Suprapubic skin (tissue), 4 donors: ENCODE data around the gene PDZRN3.

Source experiments
- POLR2A ChIP-seq, 2 donors: fragments of 450-650 bp; IDR thresholded peaks; one replicate each; pipeline ENCODE4 v1.6.1; 2017; ENCODE audit warnings: antibody characterized with exemption in 2 of 2, mild to moderate bottlenecking in 2 of 2, moderate library complexity in 2 of 2
- POLR2AphosphoS5 ChIP-seq, 3 donors: sonication (generic); formaldehyde crosslinking; IDR thresholded peaks; one replicate each; pipeline ENCODE4 v1.6.1; 2017; ENCODE audit warnings: antibody characterized with exemption in 3 of 3
- TF ChIP-seq, protein P1 (sequence below), 2 donors: fragments of 200-600 bp in 1 of 2; fragments of 450-650 bp in 1 of 2; sonication (generic) in 1 of 2; IDR thresholded peaks; one replicate each; pipeline ENCODE4 v1.5.1; 2016 to 2019; ENCODE audit warnings: antibody characterized with exemption in 2 of 2, mild to moderate bottlenecking in 1 of 2, moderate library complexity in 1 of 2

DNA sequence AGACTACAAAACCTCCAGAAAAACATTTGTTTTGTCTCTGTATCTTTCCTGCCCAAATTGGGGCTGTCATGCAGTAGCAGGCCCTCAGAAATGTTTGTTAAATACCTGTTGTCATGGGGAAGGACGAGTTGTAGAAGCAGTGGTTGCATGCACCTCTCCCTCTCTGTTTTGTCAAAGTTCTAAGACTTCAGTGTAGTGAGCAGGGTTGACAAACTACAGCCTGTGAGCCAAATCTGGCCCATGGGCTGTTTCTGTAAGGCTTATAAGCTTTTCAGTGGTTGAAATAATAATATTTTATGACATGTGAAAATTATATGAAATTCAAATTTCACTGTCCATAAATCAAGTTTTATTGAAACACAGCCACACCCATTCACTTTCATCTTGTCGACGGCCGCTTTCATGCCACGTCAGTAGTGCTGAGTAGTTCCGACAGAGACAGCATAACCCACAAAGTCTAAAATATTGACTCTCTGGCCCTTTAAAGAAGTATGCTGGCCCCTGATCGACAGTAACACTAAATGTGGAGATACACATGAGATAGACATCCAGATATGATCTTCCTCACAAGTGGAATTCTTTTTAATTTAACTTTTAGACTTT lies 102.9 kb downstream of the PDZRN3 start:
- TF ChIP-seq, protein P1, sequence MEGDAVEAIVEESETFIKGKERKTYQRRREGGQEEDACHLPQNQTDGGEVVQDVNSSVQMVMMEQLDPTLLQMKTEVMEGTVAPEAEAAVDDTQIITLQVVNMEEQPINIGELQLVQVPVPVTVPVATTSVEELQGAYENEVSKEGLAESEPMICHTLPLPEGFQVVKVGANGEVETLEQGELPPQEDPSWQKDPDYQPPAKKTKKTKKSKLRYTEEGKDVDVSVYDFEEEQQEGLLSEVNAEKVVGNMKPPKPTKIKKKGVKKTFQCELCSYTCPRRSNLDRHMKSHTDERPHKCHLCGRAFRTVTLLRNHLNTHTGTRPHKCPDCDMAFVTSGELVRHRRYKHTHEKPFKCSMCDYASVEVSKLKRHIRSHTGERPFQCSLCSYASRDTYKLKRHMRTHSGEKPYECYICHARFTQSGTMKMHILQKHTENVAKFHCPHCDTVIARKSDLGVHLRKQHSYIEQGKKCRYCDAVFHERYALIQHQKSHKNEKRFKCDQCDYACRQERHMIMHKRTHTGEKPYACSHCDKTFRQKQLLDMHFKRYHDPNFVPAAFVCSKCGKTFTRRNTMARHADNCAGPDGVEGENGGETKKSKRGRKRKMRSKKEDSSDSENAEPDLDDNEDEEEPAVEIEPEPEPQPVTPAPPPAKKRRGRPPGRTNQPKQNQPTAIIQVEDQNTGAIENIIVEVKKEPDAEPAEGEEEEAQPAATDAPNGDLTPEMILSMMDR (IDR thresholded peaks at IDR 0.05): no peak
- TF ChIP-seq POLR2AphosphoS5 (IDR thresholded peaks at IDR 0.05) (no peak), POLR2A (IDR thresholded peaks at IDR 0.05) (no peak)
